Jurkat, Clone E6-1 (cell line): ENCODE data around the gene B3GAT3.
"Not testable (repeated sequence)": the region's sequence is repeated elsewhere in the genome, so short reads cannot be mapped to it uniquely, and the experiment has no call there.

Experiments
- DNase-seq: peaks from one replicate; pipeline ENCODE4 v3.0.0-alpha.2; 2011; ENCODE audit warnings: low read depth, low spot score
- H3K4me3 ChIP-seq: 2 replicates; pipeline ENCODE4 v1.5.1; 2011; ENCODE audit warnings: mild to moderate bottlenecking, low read length, control low read depth, moderate library complexity

B3GAT3 gene

DNA sequence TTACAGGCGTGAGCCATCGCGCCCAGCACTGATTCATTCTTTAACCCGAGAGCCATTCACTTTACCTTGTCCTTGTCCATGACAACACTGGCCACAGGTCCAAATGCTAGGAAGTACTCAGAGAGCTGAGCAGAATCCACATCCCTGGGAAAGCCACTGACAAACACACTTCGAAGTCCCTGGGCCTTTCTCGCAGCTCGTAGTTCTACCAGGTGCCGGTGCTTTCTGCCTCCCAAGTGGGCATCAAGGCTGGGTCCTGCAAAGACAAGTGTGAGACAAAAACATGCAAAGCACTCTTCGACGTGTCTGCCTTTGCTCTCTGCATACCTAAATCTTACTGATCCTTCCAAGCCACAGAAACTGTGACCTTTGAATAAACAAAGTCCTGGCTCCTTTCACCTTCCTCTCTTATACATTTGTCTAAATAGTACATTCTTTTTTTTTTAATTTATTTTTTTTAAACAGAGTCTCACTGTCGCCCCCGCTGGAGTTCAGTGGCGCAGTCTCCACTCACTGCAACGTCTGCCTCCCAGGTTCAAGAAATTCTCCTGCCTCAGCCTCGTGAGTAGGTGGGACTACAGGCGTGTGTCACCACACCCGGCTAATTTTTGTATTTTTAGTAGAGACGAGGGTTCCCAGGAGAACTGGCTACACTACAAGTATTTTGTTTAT, 32.7 kb downstream of the B3GAT3 start:
- no peak for DNase-seq
- H3K4me3 ChIP-seq = no peak overlapping the region

GRCh38 chr11:62585356-62585755, 36.4 kb downstream of the B3GAT3 start:
- H3K4me3 ChIP-seq, DNase-seq: not testable (repeated sequence)

GRCh38 chr11:62581735-62582134, 40.1 kb downstream of the B3GAT3 start:
- not testable (repeated sequence) for DNase-seq, H3K4me3 ChIP-seq

DNA sequence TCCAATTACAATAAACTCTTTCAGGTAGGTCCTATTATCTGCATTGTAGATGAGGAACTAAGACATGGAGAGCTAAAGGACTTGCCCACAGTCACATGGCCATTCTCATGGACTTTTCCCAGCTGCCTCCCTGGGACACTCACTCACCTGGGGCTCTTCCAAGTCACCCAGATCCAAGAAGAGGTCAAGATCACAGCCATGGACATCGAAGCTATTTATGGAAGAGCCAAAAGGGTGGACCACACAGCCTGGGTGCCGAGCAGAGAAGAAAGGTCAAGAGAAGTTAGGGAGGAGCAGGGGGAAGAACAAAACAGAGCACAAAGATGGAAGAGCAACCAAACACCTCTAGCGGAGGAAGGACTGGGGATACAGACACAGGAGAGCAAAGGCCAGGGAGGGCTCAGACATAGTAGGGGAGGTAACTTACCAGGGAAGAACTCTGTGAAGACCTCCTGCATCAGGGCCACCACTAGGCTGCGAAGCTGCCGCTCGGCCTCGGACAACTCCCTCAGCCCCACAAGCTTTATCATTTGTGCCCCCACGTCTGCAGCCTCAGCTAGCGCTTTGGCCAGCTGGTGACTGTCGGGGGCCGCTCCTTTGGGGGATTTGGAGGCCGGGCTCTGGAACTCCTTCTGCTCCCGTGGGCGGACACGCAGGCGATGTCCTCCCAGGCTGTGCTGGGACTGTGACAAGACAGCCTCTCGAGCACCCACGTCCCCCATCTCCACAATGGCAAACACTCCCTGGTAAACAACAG, 40.6 kb downstream of the B3GAT3 start:
- H3K4me3 ChIP-seq = no peak overlapping the region

DNA sequence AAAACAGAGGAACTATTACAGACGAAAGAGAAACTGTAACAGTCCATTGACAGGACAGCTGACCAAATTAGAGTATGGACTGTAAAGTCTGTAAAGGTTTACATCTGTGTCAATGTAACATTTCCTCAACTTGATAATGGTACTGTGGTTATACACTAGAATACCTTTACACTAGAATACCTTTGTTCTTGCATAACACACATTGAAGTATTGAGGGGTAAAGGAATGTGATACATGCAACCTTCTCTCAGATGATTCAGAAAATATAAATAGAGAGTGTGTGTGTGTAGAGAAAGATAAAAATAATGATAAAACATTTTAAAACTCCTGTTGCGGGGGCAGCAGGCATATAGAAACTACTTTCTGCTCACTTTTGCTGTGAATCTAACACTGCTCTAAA, 42.5 kb downstream of the B3GAT3 start:
- H3K4me3 ChIP-seq = no peak overlapping the region
- no peak for DNase-seq

More for the DNA sequence above, 40.6 kb downstream of the B3GAT3 start:
- DNase-seq = no peak

- DNase-seq = no peak
- no peak overlapping the region for H3K4me3 ChIP-seq
Measured at GRCh38 chr11:62578541-62578940, 43.2 kb downstream of the B3GAT3 start.

DNA sequence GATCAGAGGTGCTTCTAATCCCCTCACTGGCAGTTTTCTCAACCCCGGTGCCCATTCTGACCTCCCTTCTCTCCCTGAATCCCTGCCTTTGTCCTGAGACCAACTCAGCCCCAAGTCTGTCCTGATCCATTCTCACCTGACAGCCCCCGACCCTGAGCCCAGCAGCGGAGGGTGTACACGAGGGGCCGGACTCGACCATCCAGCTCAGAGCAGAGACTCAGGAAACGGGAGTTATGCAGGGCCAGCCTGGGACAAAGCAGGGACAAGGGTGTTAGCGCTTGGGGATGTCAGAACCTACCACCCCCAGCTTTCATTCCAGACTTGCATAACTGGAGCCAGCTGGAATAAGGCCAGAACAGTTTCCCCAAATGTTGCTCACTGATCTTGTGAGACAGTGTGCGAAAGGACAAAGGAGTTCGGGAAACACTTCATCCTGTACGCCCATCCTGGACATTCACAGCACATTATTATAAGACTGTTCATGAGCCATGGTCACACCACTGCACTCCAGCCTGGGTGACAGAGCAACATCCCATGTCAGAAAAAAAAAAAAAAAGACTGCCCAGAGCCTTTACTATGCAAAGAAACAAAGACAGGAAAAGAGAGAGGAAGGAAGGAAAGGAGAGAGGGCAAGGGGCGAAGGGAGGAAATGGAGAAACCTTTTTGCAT, 44.6 kb downstream of the B3GAT3 start:
- H3K4me3 ChIP-seq = no peak overlapping the region
- no peak for DNase-seq

- no peak overlapping the region for H3K4me3 ChIP-seq
Measured at GRCh38 chr11:62575837-62576236, 45.9 kb downstream of the B3GAT3 start.

GRCh38 chr11:62575156-62575555, 46.6 kb downstream of the B3GAT3 start:
- H3K4me3 ChIP-seq = peak overlapping the region; percentile 83; the same call in 1 of the 2 replicates
- no peak for DNase-seq

More at GRCh38 chr11:62575837-62576236, 45.9 kb downstream of the B3GAT3 start:
- DNase-seq = no peak

DNA sequence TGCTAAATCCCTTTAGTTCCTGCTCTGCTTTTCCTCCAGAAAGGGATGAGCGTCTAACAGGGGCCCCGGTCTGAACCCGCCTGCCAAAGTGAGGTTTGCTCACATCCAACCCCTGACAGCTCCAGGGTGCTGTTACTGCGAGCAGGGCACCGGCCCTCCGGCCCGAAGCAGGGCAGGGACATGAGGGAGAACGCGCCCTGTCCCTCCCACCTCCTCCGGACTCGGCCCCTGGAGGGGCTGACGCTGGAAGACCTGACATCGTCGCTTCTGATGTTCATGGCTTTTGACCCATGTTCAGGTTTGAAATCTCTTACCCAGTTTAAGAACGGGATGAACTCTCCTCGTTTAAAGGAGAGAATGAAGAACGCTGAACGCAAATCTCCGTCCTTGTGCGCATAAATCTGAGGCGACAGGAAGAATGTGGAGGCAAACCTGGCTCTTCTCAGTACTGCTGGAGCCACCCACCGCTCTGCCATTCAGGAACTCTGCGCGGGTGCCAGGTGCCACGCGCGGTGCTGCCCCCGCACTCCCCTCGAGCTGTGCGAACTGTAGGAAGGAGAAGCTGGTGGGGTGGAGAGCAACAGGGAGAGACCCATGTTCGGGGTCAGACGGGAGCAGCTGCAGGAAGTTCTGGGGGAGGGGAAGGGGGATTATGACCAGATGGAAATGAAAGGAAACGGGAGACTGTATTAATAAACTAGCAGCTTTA, 47.3 kb downstream of the B3GAT3 start:
- DNase-seq = no peak
- H3K4me3 ChIP-seq = peak overlapping the region; percentile 83

DNA sequence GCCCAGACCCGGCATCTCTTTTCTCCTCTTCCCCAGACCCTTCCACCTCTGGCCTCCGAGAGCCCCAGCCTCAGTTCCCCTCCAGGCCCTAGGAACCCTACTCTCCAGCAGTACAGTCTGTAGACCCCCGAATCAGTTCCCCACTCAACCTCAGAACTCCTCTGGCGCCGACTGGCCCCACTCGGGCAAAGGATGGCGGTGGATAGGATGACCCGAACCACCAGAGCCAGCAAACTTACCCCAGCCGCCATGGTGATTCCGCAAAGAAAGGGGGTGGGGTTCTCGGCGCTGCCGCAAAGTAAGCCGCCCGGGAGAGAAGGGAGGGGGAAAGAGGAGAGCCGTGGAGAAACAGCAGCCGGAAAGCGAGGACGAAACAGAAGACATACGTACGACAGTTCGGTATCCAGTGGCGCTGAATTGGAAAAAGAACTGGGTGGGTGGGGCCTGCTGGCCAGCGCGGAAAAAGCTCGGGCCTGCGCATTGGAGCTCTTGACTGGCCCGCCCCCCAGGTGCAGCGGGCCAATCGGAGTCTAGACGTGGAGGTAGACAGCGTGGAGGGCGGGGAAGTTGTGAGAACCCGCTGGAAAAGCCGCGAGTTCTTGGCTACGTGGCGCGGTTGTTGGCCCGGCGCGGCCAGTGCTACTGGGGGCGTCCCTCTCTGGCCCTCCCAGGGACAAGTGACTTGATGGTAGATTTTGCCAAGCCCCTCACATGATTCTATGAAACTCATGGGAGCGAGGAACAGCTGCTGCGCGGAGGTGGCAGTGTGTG, 48.0 kb downstream of the B3GAT3 start, which contains the start of gene EEF1G:
Gene EEF1G (minus strand): TSS at position 300 of the 771 bp plus-strand sequence. CDS start 49 bp downstream, at position 251.
- peak; percentile 100 for DNase-seq
- H3K4me3 ChIP-seq = peak within 1 kb of the TSS; percentile 83

DNA sequence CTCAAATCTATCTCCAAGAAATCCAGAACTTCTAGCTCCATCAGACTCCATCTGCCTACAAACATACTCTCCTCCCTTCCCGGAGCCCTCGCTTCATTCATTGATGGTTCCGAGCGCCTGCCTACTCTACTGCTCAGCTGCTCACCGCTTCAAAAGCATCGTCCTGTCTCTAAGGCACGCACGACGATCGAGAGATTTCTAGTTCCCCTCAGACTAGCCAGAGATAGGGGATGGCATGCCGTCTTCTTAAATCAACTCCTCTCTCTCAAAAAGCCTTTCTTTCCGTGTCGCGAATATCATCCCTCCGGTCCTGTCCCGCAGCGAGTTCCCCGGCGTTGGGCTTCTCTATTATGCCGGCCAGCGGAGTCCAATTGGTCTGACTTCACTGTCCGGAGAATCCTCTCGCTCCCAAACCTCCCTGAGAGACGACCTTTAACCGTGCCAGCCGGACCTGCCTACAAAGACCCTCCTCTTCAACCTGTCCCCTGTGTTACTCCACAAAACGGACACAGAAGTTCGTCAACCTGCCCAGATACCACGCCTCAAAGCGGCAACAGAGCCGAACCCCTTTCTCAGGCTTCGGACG, 48.7 kb downstream of the B3GAT3 start:
- peak overlapping the region; percentile 83 for H3K4me3 ChIP-seq
- DNase-seq = no peak

DNA sequence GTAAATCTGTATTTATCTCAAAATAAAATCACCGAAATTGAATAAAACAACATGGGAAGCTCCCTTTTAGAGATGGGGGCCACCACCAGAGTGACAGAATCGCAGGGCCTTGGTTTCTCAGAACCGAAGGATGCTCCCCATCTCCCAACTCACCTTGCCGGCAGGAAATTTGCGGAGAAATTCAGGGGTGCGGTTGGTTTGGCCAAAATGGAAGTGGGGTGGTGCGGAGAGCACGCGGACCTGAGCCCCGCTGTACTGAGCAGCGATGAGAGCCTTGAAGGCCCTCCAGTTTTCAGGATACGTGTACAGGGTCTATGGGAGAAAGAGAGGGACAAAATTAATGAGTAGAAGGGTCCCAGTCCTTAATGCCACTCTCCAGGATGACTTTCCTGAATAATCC, 49.4 kb downstream of the B3GAT3 start:
- peak overlapping the region; percentile 83 for H3K4me3 ChIP-seq
- no peak for DNase-seq

GRCh38 chr11:62571493-62571892, 50.3 kb downstream of the B3GAT3 start:
- not testable (repeated sequence) for H3K4me3 ChIP-seq, DNase-seq

- DNase-seq, H3K4me3 ChIP-seq: not testable (repeated sequence)
Measured at GRCh38 chr11:62570903-62571302, 50.9 kb downstream of the B3GAT3 start.

GRCh38 chr11:62569611-62570010, 52.2 kb downstream of the B3GAT3 start:
- DNase-seq = no peak

GRCh38 chr11:62567018-62567633, 54.7 kb downstream of the B3GAT3 start:
- no peak overlapping the region for H3K4me3 ChIP-seq
- DNase-seq = no peak

More at GRCh38 chr11:62569611-62570010, 52.2 kb downstream of the B3GAT3 start:
- H3K4me3 ChIP-seq = no peak overlapping the region

GRCh38 chr11:62566247-62566646, 55.5 kb downstream of the B3GAT3 start:
- no peak overlapping the region for H3K4me3 ChIP-seq
- no peak for DNase-seq
